Dedifferentiated amniotic fluid mesenchymal stem cell (primary cell): Measurements from ENCODE around the gene EDC3.
A peak's percentile ranks its signal among the peaks of the same experiment; 100 is the strongest.
"Not testable (repeated sequence)": the region's sequence is repeated elsewhere in the genome, so short reads cannot be mapped to it uniquely, and the experiment has no call there.

Experiments used
- DNase-seq: peaks from one replicate; pipeline ENCODE4 v3.0.0-alpha.2; 2016; ENCODE audit errors: extremely low spot score

The EDC3 gene

DNA sequence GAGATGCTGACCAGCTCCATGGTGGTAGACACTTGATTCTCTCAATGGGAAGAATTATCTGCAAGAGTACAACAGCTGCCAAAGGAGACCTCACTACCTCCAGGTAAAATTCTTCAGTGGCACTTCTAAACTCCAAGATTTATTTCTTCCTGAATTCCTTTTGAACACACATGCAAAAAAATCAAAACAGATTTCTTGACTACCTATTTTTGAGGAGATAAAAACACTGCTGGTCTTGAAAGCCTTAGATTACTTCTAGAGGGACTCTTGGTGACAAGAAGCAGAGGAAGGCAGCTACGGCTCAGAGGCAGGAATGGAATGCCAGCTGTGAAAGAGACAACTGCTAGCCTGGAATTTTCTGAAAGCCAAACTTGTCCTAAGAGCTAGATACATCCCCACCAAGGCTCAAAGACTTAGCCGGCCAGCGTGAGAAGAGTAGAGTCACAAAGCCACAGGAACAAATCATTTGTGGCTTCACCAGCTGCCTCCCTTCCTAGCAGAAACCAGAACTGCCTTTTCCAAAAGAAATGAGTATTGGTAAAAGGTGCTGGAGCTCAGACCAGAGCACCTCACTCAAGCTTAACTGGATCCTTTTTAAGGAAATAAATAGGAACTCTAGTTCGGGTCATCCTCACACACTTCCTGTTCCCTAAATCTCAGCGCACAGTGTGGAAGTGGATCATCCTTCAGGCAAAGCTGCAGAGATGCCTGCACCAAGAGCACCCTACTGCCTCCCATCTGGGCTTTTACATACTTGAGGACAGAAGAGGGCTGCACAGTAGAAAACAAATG is 47.6 kb downstream of the EDC3 start:
- no peak for DNase-seq

DNA sequence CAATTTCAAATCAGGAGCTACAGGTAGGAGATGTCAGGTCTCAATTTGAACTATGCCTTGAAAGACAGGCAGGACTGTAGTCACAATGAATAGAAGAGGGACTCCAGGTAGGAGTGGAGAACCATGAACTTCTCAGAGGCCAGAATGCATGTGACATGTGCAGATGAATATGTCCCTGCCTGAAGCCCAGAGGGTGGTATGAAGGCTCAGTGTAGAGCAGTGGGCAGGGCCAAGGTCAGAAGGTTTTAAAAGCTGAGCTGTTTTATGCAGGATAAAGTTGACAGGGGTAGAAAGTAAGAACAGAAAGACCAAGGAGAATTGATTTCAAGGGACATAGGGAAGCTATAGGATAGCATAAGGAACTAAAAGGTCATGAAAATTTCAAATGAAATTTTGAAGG is 49.3 kb downstream of the EDC3 start:
- no peak for DNase-seq

DNA sequence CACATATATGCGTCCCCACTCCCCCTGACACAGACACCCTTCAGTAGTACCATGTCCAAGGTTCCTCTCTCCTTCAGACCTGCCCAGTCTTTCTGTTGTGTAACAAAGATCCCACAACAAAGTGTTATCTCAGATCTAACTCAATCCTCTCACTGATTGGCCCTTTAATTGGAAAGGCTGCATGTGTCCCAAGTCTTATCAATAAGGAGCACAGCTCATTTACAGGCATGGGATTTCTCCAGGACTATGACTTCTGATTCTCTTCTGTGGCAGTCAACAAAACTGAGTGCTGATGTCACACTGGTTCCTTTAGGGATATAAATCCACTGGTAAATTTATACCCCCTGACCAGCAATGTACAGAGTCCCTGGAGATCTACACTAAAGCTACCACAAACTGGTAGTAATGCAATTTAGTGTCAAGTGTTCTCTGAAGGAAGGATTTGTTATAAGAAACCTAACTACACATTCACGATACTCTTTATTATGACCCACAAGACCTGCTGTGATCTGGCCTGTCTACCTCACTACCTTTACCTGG is 52.1 kb downstream of the EDC3 start:
- no peak for DNase-seq

DNA sequence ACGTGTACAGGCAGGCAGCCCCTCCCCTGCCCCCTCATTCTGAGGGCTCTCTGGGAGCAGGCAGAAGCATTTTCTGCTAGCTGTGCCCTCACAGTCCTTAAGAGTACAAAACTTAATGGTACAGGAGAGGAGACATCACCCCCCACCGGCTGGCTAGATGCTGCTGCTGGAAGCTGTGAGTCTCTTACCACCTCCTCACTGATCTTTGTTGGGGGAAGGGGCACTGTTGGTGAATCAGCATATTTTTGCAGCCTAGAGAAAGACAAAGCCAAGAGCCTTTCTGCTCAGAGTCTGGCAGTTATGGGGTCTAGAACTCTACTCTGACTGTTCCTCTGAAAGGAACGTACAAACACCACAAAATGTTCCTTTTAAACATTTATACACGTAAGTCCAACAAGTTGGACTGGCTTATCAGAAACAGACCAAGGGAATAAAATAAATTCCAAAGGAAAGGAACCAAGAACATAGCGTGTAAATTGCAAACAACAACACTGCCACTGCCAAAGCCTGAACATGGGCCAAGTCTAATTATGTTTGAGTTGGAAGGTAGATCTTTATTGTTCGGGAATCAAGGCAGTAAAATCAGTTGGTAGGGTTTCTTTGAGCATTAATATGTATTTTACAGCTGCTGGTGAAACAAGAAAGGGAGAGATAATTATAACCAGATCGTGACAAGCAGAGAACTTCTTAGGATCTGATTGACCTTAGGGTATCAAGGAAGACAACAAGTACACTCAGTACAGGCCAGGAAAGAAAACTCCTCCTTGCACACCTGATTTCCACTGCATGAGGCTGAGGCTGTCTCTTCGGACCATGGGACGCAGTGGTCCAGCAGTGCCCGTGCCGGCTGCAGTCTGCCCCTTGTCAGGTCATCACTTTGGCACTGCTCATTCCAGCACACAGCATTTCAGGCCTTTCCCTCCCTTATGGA is 52.8 kb downstream of the EDC3 start:
- DNase-seq: no peak

DNA sequence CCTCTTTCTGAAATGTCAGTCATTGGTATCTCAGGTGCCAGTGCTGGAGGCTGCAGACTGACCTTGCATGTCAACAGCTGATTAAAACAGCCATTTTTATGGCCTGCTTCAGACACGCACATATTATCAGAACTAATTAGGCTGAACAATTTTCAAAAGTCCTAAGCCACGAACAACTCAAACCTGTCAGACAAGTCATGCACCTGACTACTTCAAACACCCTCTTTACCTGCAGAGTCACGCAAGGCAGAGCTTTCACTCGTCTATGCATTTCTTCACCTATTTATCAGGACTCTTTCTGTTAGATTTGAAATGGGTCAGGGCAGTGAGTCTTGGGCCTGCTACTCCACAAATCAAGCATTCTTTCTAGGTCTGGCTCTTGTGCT is 53.5 kb downstream of the EDC3 start:
- no peak for DNase-seq

DNA sequence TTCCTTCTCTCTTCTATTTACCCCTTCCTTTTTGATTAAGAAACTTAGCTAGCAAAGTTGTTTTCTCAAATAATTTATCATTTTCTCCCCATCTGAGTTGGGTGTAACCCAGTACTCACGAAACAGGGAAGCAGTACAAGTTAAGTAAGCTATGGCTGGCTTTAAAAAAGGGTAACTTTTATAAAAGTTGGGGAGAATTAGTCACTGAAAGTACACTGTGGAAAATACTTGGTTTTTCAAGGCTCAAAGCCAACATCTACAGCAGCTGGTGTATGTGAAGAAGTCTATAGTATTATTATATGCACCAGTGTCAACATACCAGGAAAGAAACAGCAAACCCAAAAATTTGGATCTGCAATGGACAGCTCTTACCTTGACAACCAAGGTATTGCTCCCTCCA is 54.7 kb downstream of the EDC3 start:
- no peak for DNase-seq

DNA sequence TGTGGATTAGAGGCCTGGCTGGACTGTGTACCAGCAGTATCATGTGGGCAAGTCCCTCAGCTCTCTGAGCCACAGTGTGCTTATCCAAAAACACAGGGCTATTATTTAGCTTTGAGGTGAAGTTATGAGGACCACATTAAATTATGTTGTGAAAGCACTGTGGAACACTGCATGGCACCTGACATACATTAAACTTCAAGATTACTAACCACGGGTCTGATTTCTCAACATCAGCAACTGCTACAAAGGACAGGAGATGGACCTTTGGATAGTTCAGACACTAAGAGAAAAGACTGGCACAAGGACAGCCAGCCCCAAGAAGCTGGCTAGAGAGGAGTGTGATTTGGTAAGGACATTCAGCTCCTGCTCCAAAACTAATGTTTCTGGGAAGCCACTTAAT is 58.8 kb downstream of the EDC3 start:
- no peak for DNase-seq

DNA sequence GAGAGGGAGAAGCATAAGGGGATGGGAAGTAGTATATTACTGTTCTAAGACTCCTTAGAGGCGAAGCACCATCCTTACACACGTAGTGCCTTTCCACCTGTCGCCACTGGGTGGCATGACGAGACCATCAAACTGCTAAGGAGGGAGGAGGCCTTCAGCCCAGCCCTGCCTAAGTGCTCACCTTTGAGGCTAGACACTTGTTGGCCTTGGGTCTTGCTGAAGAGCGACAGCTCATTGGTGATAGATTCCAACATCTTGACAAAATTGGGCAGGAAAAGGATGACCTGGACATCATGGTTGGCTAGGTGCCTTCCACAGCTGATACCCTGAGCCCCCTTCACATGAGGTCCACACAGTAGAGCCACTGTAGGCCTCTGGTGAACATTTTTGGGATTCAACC is 60.6 kb downstream of the EDC3 start:
- DNase-seq: peak; percentile 34

DNA sequence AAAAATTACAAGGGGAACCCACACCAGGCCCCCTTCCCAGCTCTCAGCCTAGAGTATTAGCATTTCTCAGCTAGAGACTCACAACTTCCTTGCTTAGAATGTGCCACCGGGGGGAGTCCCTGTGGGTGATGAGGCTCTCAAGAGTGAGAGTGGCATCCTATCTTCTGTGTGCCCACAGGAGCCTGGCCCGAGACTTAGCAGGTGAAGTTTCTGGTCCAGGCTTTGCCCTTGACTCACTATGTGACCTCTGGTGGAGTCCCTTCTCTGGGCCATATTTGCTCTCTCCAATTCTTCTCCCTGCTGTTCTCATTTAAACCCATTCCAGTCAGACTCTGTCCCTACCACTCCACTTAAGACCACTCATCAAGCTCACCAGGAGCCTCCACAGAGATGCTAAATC is 62.0 kb downstream of the EDC3 start:
- DNase-seq: no peak

DNA sequence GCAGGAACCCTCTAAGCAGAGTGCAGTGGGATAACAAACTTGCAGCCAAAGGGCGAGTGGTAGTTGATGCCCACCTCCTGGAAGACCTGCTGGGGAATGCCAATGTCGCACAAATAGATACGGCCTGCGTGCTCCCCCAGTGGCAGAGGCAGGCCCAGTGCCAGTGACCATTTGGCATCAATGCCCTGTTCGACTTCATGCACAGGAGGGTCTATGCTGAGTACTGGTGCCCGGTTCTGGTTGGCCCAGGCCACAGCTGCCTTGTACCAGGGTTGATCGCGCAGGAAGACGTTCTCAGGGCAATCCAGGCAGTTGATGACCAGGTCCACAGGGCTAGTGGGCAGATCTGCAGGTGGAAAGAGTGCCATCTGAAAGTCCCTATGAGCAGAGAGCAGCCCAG is 63.2 kb downstream of the EDC3 start:
- no peak for DNase-seq

DNA sequence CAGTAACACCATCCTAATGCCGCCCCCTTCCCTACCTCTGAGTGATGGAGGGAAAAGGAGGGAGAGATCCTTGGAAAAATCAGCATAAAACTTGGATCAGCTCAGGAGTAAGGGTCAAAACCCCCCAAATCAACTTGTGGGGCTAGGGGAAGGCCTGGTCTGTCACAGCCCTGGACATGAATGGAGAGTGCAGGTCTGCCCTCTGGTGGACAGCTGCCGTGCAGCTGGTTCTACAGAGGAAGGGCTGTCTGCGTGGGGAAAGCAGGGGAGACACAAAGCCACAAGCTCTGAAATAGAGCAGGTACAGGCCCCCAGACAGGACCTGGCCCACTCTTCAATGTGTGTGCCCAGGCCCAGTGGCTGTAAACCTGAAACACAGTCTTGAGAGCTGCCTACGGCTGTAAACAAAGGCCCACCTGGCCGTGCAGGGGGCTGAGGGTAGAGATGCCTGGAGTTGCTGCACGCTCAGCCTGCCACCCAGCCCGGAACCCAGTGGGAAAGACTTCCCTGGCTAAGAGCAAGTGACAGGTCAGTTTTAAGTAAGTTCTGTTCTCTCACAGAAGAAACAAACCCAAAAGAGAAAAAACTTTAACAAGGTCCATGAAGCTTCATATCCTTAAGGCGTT is 63.8 kb downstream of the EDC3 start:
- no peak for DNase-seq

DNA sequence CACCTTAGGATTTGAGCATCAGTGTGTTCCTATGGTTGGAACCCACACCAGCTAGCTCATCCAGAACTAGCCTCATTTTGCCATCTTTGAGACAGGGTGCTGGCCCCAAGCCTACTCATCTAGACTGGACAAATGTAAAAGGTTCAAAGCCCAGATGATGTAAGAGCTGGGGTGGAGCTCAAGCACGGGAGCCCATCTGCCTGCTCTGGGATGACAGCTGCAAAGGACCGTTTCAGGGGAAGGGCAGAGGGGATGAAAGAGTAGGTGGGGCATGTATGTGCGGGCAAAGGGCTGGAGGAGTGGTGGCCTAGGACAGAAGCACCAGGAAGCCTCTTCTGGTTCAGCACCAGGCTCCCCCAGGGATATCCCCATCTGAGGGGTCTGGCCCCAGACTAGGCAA is 64.4 kb downstream of the EDC3 start:
- no peak for DNase-seq

DNA sequence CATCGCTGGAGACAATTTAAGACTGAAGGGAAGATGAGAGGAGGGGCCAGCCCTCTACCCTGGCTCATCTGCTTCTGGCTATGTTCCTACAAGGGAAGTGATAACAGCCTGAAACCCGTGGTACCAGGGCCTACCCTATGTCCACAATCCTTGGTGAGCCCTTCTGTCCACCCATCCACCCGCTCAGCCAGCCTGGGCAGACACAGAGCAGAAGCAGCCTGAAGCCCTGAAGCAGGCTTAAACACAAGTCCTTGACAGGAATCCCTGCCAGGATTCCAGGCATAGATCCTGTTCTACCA is 64.8 kb downstream of the EDC3 start:
- no peak for DNase-seq

DNA sequence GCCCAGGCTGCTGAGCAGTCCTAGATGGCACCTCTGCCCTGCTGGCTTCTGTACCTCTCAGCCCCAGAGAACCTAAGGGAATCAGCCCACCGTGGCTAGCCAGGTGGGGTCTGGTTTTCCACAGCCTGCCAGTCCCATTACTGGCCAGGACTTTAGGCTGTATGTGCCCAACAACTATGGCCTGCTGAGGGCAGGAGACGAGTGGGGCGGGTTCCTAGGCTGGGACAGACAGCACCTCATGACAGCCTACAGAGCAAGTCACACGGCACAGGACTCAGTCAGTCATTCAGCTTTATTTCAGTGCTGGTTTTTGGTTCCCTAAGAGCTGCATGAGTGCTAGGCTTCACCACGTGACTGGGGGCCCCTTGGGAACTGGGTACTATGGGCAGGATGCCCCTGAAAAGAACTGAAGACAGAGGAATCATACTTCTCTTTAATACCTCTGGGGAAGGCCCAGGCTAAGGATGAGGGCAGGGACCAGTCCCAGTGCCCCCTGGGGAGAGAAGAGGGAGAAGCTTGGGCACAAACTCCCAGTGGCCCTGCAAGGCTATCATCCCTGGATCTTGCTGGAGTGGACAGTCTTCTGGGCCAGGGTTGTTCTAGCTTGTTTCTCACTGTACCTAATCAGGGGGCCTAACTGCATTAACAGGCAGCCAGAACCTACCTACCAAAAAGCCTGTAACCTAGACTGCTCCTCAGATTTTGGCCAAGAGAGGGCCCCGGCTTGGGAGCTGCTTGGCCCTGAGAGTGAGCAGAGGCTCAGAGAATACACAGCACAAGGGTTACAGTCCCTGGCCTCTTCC is 65.3 kb downstream of the EDC3 start:
- no peak for DNase-seq

DNA sequence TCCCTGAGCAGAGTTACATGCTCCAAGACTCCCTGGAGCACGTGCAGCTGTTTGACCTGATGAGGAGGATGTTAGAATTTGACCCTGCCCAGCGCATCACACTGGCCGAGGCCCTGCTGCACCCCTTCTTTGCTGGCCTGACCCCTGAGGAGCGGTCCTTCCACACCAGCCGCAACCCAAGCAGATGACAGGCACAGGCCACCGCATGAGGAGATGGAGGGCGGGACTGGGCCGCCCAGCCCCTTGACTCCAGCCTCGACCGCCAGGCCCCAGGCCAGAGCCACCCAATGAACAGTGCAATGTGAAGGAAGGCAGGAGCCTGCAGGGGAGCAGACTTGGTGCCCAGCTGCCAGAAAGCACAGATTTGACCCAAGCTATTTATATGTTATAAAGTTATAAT is 66.1 kb downstream of the EDC3 start:
- DNase-seq: not testable (repeated sequence)

DNA sequence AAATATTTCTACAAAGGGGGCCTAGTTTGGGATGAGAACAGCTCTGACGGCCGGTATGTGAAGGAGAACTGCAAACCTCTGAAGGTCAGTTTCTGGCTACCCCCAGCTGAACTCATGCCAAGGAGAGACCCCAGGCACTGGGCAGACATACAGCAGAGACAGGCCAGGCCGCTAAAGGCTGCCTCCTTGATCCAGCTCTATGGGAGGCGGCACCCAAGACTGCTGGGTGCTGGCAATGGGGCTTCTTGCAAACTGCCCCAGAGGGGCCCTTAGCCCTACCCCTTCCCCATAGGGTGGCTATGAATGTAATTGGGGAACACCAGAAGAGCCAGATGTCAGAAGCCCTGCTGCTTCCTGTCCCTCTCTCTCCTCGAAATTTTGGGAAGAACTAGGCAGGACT is 66.9 kb downstream of the EDC3 start:
- DNase-seq: no peak

DNA sequence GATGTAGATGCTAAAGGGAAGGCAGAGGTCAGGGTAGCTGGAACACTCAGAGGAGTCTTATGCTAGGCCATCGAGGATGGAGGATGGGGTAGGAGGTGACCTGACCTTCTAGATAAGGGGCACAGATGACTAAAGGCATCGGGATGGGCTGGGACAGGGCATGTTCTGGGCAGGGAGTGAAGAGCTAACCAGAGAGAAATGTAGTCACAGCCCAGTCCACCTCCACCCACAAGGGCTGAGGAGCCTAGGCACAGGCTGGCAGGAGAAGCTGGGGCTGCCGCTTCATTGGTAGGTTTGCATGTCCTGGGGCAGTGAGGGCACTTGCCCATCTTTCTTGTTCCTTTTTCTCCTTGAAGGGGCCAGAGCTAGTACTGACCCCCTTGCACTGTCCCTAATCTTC is 67.6 kb downstream of the EDC3 start:
- no peak for DNase-seq

DNA sequence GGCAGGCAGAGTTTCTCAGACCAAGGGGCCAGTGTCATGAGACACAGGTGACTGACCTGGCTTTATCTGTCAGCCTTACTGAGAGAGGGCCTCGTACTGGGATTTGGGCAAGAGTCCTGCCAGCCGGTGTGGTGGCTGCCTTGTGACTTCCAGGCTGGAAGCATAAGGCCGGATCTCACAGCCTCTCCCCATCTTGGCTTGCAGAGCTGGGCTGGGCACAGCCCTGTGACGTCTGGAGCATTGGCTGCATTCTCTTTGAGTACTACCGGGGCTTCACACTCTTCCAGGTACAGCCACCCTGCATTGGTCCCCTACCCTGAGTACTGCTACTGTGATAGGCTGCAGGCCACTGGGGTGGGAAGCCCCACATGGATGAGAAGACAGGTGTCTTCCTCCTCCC is 68.1 kb downstream of the EDC3 start:
- no peak for DNase-seq

DNA sequence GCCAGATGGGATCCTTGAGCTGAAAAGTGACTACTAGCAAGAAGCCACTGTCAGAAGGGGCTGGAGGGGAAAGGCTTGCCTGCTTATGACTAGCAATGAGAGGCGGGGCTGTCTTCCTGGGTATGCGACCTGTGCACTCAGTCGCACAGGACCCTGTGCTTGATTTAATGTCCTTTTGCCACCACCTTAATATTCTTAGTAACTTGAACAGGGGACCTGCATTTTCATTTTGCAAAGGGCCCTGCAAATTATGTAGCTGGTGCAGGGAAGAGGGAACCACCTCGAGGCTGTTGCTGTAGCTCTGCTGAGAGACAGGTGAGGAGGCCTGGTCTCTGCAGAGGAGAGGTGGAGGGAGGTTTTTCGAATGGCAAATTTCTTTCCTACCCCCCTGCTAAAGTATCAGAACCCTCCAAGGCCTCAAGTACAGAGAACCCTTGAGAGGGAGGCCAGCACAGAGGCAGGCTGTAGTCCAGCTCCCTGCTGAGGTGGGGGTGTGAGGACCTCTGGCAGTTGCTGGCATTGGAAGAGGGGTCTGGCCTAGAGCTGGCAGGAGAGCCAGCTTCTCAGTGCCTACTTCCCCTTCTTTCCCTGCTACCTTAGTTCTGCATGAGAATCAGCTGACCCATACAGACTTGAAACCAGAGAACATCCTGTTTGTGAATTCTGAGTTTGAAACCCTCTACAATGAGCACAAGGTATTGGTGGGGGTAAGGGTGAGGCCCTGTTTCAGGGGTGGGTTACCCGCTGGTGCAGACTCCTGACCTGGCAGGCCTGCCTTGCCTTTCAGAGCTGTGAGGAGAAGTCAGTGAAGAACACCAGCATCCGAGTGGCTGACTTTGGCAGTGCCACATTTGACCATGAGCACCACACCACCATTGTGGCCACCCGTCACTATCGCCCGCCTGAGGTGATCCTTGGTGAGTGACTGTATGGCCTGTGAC is 68.8 kb downstream of the EDC3 start:
- DNase-seq: no peak

DNA sequence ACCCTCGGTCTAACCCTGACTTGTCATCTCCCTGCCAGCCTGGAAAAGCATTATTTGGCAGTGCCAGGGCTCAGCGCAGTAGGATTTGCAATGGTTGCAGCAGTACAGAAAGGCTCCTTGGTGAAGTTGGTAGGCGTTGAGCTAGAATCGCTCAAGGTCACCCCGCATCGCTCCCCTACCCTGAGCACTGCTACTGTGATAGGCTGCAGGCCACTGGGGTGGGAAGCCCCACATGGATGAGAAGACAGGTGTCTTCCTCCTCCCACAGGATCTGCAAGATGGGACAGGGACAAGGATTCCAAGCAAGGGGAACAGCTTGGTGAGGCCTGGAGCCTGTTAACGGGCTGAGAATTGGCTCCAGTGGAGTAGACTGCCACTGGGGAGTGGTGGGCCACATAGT is 69.5 kb downstream of the EDC3 start:
- DNase-seq: no peak

DNA sequence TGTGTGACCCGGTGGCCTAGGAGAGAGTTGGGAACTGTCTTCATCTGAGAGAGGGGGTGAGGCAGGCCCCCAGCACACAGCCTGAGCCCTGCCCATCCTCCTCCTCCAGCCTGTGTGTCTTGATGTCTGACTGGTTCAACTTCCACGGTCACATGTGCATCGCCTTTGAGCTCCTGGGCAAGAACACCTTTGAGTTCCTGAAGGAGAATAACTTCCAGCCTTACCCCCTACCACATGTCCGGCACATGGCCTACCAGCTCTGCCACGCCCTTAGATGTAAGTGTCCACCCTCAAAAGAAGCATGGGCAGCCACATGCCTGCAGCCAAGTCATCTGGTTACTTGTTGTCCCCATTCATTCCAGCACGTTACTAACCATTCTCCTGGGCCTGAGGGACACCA is 70.1 kb downstream of the EDC3 start:
- DNase-seq: no peak
